ENCODE results near the gene INPP5A.

INPP5A gene

DNA sequence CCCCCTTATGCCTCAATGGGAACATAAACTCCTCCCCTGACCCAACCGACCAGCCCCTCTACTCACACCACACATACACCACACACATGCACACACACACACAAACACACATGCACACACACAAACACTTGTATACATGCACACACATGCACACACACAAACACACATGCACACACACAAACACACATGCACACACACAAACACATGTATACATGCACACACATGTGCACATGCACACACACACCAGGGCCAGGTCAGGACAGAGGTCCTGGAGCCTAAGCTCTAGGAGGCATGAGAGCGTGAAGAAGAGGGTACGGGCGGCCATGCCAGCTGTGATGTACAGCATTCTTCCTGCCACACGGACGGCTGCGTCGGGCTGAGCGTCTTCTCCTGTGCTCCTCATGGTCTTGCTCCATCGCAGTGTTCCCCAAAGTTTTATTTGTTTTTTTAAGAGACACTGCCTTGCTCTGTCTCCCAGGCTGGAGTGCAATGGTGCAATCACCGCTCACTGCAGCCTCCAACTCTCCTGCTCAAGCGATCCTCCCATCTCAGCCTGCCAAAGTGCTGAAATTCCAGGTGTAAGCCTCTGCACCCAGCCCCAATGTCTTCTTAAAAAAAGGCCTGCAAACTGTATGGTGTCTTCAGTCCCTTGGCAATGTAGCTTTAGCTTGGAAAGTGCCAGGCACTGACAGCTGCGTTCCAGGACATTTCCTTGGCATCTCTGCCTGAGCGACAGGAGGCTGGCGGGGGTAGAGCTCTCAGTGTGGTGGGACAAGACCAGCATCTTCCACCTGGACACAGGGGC is 38.8 kb upstream of the INPP5A start:
- H3K27ac ChIP-seq (ENCODE audit: low read length), result no peak overlapping the region
- no peaks in the 10 kb centered on the region for H3K79me2 ChIP-seq (ENCODE audit: low read length)
- H3K27me3 ChIP-seq (replicated peaks; ENCODE audit: insufficient read depth, low read length), result peaks cover 84% of the 10 kb centered on the region
- H4K20me1 ChIP-seq (ENCODE audit: insufficient read depth, low read length), result no peaks in the 10 kb centered on the region
- H3K9me3 ChIP-seq (replicated peaks; ENCODE audit: insufficient read depth, low read length), result no peaks in the 10 kb centered on the region
- H3K9me2 ChIP-seq (replicated peaks; ENCODE audit: insufficient read depth, low read length), result no peaks in the 10 kb centered on the region
- H3F3A ChIP-seq (ENCODE audit: insufficient read depth, low read length), result no peaks in the 10 kb centered on the region
- no peak for DNase-seq
- H3K9ac ChIP-seq (ENCODE audit: low read length), result no peak overlapping the region
- H3K4me3 ChIP-seq (ENCODE audit: low read length), result no peak overlapping the region
- no peaks in the 10 kb centered on the region for H3K36me3 ChIP-seq (replicated peaks; ENCODE audit: insufficient read depth, low read length)
- H3K4me2 ChIP-seq (ENCODE audit: low read depth, low read length), result no peak overlapping the region
- H3K4me1 ChIP-seq (ENCODE audit: low read length), result no peaks in the 10 kb centered on the region
- no peak overlapping the region for H2AFZ ChIP-seq (ENCODE audit: low read length)
- TF ChIP-seq EZH2phosphoT487 (IDR thresholded peaks at IDR 0.05; ENCODE audit: low read length), result no peak
- TF ChIP-seq EZH2 (optimal IDR thresholded peaks at IDR 0.05; ENCODE audit: low read depth, low read length), result no peak
- no peak for TF ChIP-seq CTCF (IDR thresholded peaks at IDR 0.05; ENCODE audit: low read length)

DNA sequence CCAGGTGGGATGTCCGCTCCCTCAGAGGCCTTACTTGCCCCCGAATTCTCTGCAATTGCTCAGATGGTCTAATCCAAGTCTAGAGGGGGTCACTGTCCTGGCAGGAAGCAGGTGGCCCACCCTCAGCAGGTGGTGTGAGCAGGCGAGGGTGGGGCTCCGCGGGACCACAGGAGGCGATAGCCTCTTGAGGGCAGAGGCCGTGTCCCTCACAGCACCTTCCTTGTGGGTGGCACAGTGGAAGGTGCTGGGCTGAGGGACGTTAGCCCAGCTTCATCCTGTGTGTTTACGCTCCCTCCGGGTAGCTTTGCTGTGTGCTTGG is 38.3 kb upstream of the INPP5A start:
- H3K36me3 ChIP-seq (replicated peaks; ENCODE audit: insufficient read depth, low read length), result no peaks in the 10 kb centered on the region
- no peak for TF ChIP-seq CTCF (IDR thresholded peaks at IDR 0.05; ENCODE audit: low read length)
- no peak for TF ChIP-seq EZH2phosphoT487 (IDR thresholded peaks at IDR 0.05; ENCODE audit: low read length)
- TF ChIP-seq EZH2 (optimal IDR thresholded peaks at IDR 0.05; ENCODE audit: low read depth, low read length), result no peak
- H3F3A ChIP-seq (ENCODE audit: insufficient read depth, low read length), result no peaks in the 10 kb centered on the region
- no peaks in the 10 kb centered on the region for H3K9me3 ChIP-seq (replicated peaks; ENCODE audit: insufficient read depth, low read length)
- no peak overlapping the region for H3K9ac ChIP-seq (ENCODE audit: low read length)
- H3K9me2 ChIP-seq (replicated peaks; ENCODE audit: insufficient read depth, low read length), result no peaks in the 10 kb centered on the region
- no peaks in the 10 kb centered on the region for H4K20me1 ChIP-seq (ENCODE audit: insufficient read depth, low read length)
- no peak for DNase-seq
- H3K79me2 ChIP-seq (ENCODE audit: low read length), result no peaks in the 10 kb centered on the region
- no peaks in the 10 kb centered on the region for H3K4me1 ChIP-seq (ENCODE audit: low read length)
- no peak overlapping the region for H2AFZ ChIP-seq (ENCODE audit: low read length)
- peaks cover 79% of the 10 kb centered on the region for H3K27me3 ChIP-seq (replicated peaks; ENCODE audit: insufficient read depth, low read length)
- no peak overlapping the region for H3K4me2 ChIP-seq (ENCODE audit: low read depth, low read length)
- H3K27ac ChIP-seq (ENCODE audit: low read length), result no peak overlapping the region
- H3K4me3 ChIP-seq (ENCODE audit: low read length), result no peak overlapping the region

DNA sequence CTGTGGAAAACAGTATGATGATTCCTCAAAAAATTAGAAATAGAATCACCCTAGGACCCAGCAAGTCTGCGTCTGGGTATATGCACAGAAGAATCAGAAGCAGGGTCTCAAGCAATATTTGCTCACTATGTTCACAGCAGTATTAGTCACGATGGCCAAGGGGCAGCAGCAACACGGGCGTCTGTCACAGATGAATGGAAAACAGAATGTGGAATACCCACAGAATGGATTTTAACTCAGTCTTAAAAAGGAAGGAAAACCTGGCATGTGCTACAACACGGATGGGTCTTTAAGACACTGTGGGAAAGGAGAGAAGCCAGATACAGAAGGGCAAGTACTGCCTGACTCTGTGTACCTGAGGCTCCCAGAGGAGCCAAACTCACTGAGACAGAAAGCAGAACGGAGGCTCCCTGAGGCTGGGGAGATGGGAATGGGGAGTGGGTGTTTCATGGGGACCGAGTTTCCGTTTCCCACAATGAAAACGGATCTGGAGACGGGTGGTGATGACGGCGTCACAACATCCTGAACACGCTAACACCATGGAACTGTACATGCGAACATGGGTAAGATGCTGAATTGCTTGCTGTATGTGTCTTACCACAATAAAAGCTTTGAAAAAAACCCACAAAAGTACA is 36.7 kb upstream of the INPP5A start:
- no peak for DNase-seq
- H3F3A ChIP-seq (ENCODE audit: insufficient read depth, low read length), result no peaks in the 10 kb centered on the region
- H3K4me1 ChIP-seq (ENCODE audit: low read length), result no peaks in the 10 kb centered on the region

More for the DNA sequence above, 36.7 kb upstream of the INPP5A start:
- no peak overlapping the region for H2AFZ ChIP-seq (ENCODE audit: low read length)
- peaks cover 68% of the 10 kb centered on the region for H3K27me3 ChIP-seq (replicated peaks; ENCODE audit: insufficient read depth, low read length)
- no peaks in the 10 kb centered on the region for H4K20me1 ChIP-seq (ENCODE audit: insufficient read depth, low read length)
- no peaks in the 10 kb centered on the region for H3K9me3 ChIP-seq (replicated peaks; ENCODE audit: insufficient read depth, low read length)
- H3K36me3 ChIP-seq (replicated peaks; ENCODE audit: insufficient read depth, low read length), result no peaks in the 10 kb centered on the region
- H3K27ac ChIP-seq (ENCODE audit: low read length), result no peak overlapping the region
- no peak overlapping the region for H3K9ac ChIP-seq (ENCODE audit: low read length)
- H3K4me3 ChIP-seq (ENCODE audit: low read length), result no peak overlapping the region
- no peak overlapping the region for H3K4me2 ChIP-seq (ENCODE audit: low read depth, low read length)
- TF ChIP-seq EZH2 (optimal IDR thresholded peaks at IDR 0.05; ENCODE audit: low read depth, low read length) (no peak), CTCF (IDR thresholded peaks at IDR 0.05; ENCODE audit: low read length) (no peak), EZH2phosphoT487 (IDR thresholded peaks at IDR 0.05; ENCODE audit: low read length) (no peak)
- no peaks in the 10 kb centered on the region for H3K9me2 ChIP-seq (replicated peaks; ENCODE audit: insufficient read depth, low read length)
- no peaks in the 10 kb centered on the region for H3K79me2 ChIP-seq (ENCODE audit: low read length)
